ENCODE measurements around the gene SLC26A9. TPM values are rescaled to one million over a fixed set of nuclear protein-coding genes. Genes with fewer than 3 reads are reported as not detected.

The SLC26A9 gene
- total RNA-seq, 4 donors from 2014 or later: 1.6 to 4.8 (median 3.3) TPM

GRCh38 chr1:205936311-205936710 lies 6.9 kb downstream of the SLC26A9 start:
- 71 to 82% methylated on average over 6 of the region's 6 CpGs for WGBS, 2 donors
- Histone ChIP-seq H3K36me3 (no peaks in the 10 kb centered on the region), H3K27ac (peak overlapping the region in 2 of 3 donors; percentile 82 to 89), H3K4me3 (replicated peaks in 1 of 3) (no peak overlapping the region), H3K27me3 (no peaks in the 10 kb centered on the region), H3K4me1 (peaks cover 35 to 44% of the 10 kb centered on the region in 2 donors), H3K9me3 (no peaks in the 10 kb centered on the region)
- TF ChIP-seq, protein P1, sequence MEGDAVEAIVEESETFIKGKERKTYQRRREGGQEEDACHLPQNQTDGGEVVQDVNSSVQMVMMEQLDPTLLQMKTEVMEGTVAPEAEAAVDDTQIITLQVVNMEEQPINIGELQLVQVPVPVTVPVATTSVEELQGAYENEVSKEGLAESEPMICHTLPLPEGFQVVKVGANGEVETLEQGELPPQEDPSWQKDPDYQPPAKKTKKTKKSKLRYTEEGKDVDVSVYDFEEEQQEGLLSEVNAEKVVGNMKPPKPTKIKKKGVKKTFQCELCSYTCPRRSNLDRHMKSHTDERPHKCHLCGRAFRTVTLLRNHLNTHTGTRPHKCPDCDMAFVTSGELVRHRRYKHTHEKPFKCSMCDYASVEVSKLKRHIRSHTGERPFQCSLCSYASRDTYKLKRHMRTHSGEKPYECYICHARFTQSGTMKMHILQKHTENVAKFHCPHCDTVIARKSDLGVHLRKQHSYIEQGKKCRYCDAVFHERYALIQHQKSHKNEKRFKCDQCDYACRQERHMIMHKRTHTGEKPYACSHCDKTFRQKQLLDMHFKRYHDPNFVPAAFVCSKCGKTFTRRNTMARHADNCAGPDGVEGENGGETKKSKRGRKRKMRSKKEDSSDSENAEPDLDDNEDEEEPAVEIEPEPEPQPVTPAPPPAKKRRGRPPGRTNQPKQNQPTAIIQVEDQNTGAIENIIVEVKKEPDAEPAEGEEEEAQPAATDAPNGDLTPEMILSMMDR (IDR thresholded peaks at IDR 0.05): no peak
- no peak for TF ChIP-seq POLR2A (IDR thresholded peaks at IDR 0.05)
- DNase-seq: no peak
- intact Hi-C loops (cut with DNase I): no loop called here

DNA sequence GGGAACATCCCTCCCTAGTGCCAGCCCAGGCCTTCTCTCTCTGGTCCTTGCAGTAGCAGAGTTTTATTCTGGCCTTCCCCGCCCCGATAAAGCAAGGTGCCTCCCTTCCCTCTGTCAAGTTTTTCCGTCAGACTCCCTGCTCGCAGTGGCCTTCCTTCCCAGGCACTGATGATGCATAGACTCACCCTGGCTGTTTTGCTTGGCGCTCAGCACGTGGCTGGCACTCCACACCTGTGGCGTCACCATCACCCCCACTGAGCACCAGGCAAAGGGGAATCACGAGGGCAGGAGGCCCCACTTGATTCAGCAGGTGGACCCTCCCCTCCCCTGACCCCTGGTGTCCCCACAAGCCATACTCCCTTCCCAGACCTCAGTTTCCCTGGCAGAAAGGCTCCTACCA lies 7.4 kb downstream of the SLC26A9 start:
- peaks cover 35 to 44% of the 10 kb centered on the region in 2 donors for H3K4me1 ChIP-seq
- no peaks in the 10 kb centered on the region for H3K9me3 ChIP-seq
- peak overlapping the region; percentile 2 to 89 (median 82) for H3K27ac ChIP-seq
- WGBS, 2 donors: 62 to 70% methylated on average over 8 of the region's 8 CpGs
- intact Hi-C loops (cut with DNase I): no loop called here
- DNase-seq: peak; percentile 56 to 60
- no peak overlapping the region for H3K4me3 ChIP-seq (replicated peaks in 1 of 3)
- H3K36me3 ChIP-seq: no peaks in the 10 kb centered on the region
- H3K27me3 ChIP-seq: no peaks in the 10 kb centered on the region
- TF ChIP-seq, protein P1 (IDR thresholded peaks at IDR 0.05): no peak
- TF ChIP-seq POLR2A (IDR thresholded peaks at IDR 0.05): peak in 1 of 2 donors; percentile 53

GRCh38 chr1:205934788-205935187 lies 8.5 kb downstream of the SLC26A9 start:
- WGBS, 2 donors: 60 to 73% methylated on average over 6 of the region's 7 CpGs
- intact Hi-C loops (cut with DNase I): no loop called here
- H3K27me3 ChIP-seq: no peaks in the 10 kb centered on the region
- peak in 1 of 2 donors; percentile 46 for TF ChIP-seq POLR2A (IDR thresholded peaks at IDR 0.05)
- TF ChIP-seq, protein P1 (IDR thresholded peaks at IDR 0.05): no peak
- DNase-seq: peak; percentile 94 to 95
- H3K9me3 ChIP-seq: no peaks in the 10 kb centered on the region
- peaks cover 35 to 44% of the 10 kb centered on the region in 2 donors for H3K4me1 ChIP-seq
- H3K27ac ChIP-seq: peak overlapping the region; percentile 71 to 89 (median 82)
- H3K4me3 ChIP-seq (replicated peaks in 1 of 3): no peak overlapping the region
- H3K36me3 ChIP-seq: no peaks in the 10 kb centered on the region

DNA sequence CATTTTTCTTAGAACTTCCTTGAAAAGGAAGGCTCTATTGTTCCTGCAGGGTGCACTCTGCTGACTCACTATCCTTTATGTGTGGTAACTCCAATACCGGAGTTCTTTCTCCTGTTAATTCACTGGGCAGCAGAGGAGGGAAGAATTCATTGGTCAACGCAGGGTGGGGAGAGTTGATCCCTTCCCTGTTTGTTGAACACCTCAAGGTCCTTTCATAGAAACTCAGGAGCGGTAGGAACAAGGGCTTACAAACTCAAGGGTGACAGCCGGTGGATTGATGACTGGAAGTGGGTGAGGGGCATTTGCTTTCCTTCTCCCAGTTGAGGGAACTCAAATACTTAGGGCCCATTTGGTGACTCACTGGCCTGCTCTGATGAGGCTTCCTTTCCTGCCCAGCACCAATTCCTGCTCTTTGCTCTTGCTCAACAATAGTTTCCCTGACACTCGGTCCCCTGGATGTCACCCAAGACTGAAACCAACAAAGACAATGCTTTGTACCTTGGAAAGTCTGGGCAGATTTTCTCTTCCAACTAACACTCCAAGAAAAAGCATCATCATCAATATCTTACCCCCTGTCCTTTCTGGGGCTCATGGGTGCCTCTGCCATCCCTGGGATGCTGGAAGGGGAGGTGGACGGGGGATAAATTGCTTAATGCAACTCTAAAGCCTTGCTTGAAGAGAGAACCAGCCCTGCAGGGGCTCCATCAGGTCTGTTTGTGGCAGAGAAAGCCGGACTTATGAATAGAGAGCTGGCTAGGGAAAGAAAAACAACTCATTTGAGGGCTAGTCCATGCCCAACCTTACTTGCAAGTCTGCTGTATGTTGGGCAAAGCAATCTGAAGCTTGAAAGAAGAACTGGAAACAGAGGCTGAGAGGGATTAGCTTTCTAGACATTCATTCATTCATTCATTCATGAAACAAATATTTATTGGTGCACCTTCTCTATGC lies 9.3 kb downstream of the SLC26A9 start:
- Histone ChIP-seq H3K4me1 (peaks cover 35 to 44% of the 10 kb centered on the region in 2 donors), H3K9me3 (no peaks in the 10 kb centered on the region), H3K27me3 (no peaks in the 10 kb centered on the region), H3K4me3 (replicated peaks in 1 of 3) (no peak overlapping the region), H3K27ac (peak overlapping the region; percentile 71 to 89 (median 82)), H3K36me3 (no peaks in the 10 kb centered on the region)
- peak; percentile 42 to 52 for DNase-seq
- no peak for TF ChIP-seq POLR2A (IDR thresholded peaks at IDR 0.05)
- TF ChIP-seq, protein P1 (IDR thresholded peaks at IDR 0.05): no peak
- WGBS, 2 donors: 50 to 55% methylated on average over 7 of the region's 7 CpGs
- intact Hi-C loops (cut with DNase I): no loop called here

DNA sequence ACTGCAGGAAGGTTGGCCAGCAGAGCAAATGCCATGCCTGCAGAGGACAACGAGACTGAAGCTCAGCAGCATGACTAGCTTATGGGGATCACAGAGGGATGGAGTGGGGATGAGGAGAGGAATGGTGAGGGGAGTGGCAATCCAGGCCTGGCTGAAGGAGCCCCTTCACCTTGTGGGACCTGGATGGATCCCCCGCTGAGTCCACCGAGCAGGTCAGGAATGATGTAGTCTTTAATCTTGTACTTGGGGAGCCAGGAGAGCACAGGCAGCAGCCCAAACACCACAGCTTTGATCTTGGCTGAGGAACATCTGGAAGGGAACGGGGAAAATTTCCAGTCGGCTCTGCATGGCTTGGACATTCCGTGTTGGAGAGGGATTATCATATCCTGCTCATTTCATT lies 10.5 kb downstream of the SLC26A9 start:
- Histone ChIP-seq H3K4me3 (replicated peaks in 1 of 3) (no peak overlapping the region), H3K27me3 (no peaks in the 10 kb centered on the region), H3K4me1 (peaks cover 35 to 44% of the 10 kb centered on the region in 2 donors), H3K27ac (peak overlapping the region in 1 of 3 donors; percentile 15), H3K9me3 (no peaks in the 10 kb centered on the region), H3K36me3 (no peaks in the 10 kb centered on the region)
- no peak for DNase-seq
- intact Hi-C loops (cut with DNase I): no loop called here
- no peak for TF ChIP-seq POLR2A (IDR thresholded peaks at IDR 0.05)
- TF ChIP-seq, protein P1 (IDR thresholded peaks at IDR 0.05): no peak
- 68 to 84% methylated on average over 6 of the region's 6 CpGs for WGBS, 2 donors
